K562 (cell line): ENCODE results near the gene FUZ. TPM values are rescaled to one million over a fixed set of nuclear protein-coding genes. Genes with fewer than 3 reads are reported as not detected.

Experiments
- CHD2 ChIP-seq: IDR thresholded peaks from 2 replicates; pipeline ENCODE4 v1.6.1; 2011; ENCODE audit warnings: low read depth, low read length
- EP400 ChIP-seq: fragments of 450-650 bp; IDR thresholded peaks from 2 replicates; pipeline ENCODE4 v1.6.1; 2017; ENCODE audit warnings: antibody characterized with exemption, mild to moderate bottlenecking, moderate library complexity
- HNRNPUL1 ChIP-seq: fragments of 200-400 bp; formaldehyde crosslinking; IDR thresholded peaks from 2 replicates; pipeline ENCODE4 v1.6.1; 2017; ENCODE audit warnings: low read length
- NCOA4 ChIP-seq: fragments of 450-650 bp; IDR thresholded peaks from 2 replicates; pipeline ENCODE4 v1.6.1; 2018; ENCODE audit warnings: mild to moderate bottlenecking; ENCODE audit not compliant: partially characterized antibody
- PHF21A ChIP-seq: fragments of 450-650 bp; IDR thresholded peaks from 2 replicates; pipeline ENCODE4 v1.6.1; 2017; ENCODE audit warnings: low read depth, borderline replicate concordance
- PML ChIP-seq: IDR thresholded peaks from 2 replicates; pipeline ENCODE4 v1.6.1; 2012; ENCODE audit warnings: low read length, inconsistent platforms
- POLR2AphosphoS5 ChIP-seq: IDR thresholded peaks from 2 replicates; pipeline ENCODE4 v1.6.1; 2011; ENCODE audit warnings: mild to moderate bottlenecking, low read depth, low read length, moderate library complexity; ENCODE audit not compliant: control insufficient read depth, insufficient read depth
- SP1 ChIP-seq: sonication (generic); formaldehyde crosslinking; IDR thresholded peaks from 2 replicates; pipeline ENCODE4 v1.8.1; 2022; ENCODE audit warnings: mild to moderate bottlenecking, missing genetic modification reagents
- TAF1 ChIP-seq: IDR thresholded peaks from 2 replicates; pipeline ENCODE4 v1.6.1; 2011; ENCODE audit warnings: mild to moderate bottlenecking, low read length, moderate library complexity; ENCODE audit not compliant: insufficient read depth, control insufficient read depth, severe bottlenecking; ENCODE audit errors: extremely low read depth
- TCF7 ChIP-seq: sonication (generic); IDR thresholded peaks from 2 replicates; pipeline ENCODE4 v1.6.1; 2016; ENCODE audit warnings: antibody characterized with exemption, borderline replicate concordance
- TRIM28 ChIP-seq: fragments of 450-650 bp; IDR thresholded peaks from 2 replicates; pipeline ENCODE4 v1.6.1; 2017
- ZKSCAN8 ChIP-seq: fragments of 200-800 bp; sonication (Bioruptor generic); IDR thresholded peaks from 2 replicates; pipeline ENCODE4 v1.6.1; 2016; ENCODE audit warnings: missing genetic modification characterization, missing compliant biosample characterization
- ZNF253 ChIP-seq: fragments of 250-450 bp; sonication (Bioruptor Pico); conservative IDR thresholded peaks from 2 replicates; pipeline ENCODE4 v1.6.1; 2021; ENCODE audit warnings: mild to moderate bottlenecking
- ZNF263 ChIP-seq: sonication (generic); formaldehyde crosslinking; IDR thresholded peaks from 2 replicates; pipeline ENCODE4 v1.8.0; 2022; ENCODE audit warnings: mild to moderate bottlenecking, missing genetic modification reagents, borderline replicate concordance
- polyA plus RNA-seq, 8 experiments: library from polyadenylated mRNA; depleted of rRNA in 4 of 8; stranded (reverse) in 5 of 8; unstranded in 3 of 8; fragments of >200 nt; fragmentation: Nextera tagmentation in 2 of 8; fragmentation: Illumina TruSeq in 1 of 8; extraction: Ambion mirVana in 2 of 8; extraction: Trizol in 1 of 8; gene quantifications; 2 replicates each; pipeline versions ENCODE4 v1.2.1 to v1.2.3, GENCODE V29; 2011 to 2014; ENCODE audit warnings: inconsistent platforms in 1 of 8, missing spikeins in 1 of 8
- total RNA-seq, 7 experiments: library from RNA; depleted of rRNA in 6 of 7; stranded (reverse); fragments of >200 nt in 6 of 7; fragmentation: Illumina TruSeq in 2 of 7; extraction: Trizol in 2 of 7; gene quantifications; 2 replicates each; pipeline versions ENCODE4 v1.2.1 to v1.2.3, GENCODE V29; 2011 to 2021; ENCODE audit warnings: low replicate concordance in 1 of 7
- TF ChIP-seq, protein P1 (sequence below): fragments of 450-650 bp; IDR thresholded peaks from 2 replicates; pipeline ENCODE4 v1.6.1; 2016
- TF ChIP-seq, protein P2 (sequence below): IDR thresholded peaks from 3 replicates; pipeline ENCODE4 v1.6.1; 2011; ENCODE audit warnings: borderline replicate concordance, mild to moderate bottlenecking, moderate library complexity; ENCODE audit not compliant: insufficient read length; ENCODE audit errors: extremely low read depth
- TF ChIP-seq, protein P3 (sequence below): fragments of 250-450 bp; sonication (Bioruptor Pico); IDR thresholded peaks from 2 replicates; pipeline ENCODE4 v1.5.0; 2020; ENCODE audit warnings: mild to moderate bottlenecking
- TF ChIP-seq, protein P4 (sequence below): sonication (generic); formaldehyde crosslinking; IDR thresholded peaks from 2 replicates; pipeline ENCODE4 v1.8.1; 2023; ENCODE audit warnings: mild to moderate bottlenecking, missing genetic modification reagents
- TF ChIP-seq, protein P5 (sequence below): sonication (generic); formaldehyde crosslinking; IDR thresholded peaks from 2 replicates; pipeline ENCODE4 v1.8.1; 2023; ENCODE audit warnings: mild to moderate bottlenecking, missing genetic modification reagents, moderate library complexity

FUZ gene
- total and polyA plus RNA-seq, 9 of the 15 experiments (the other 6 are each of a cell fraction or from before 2014, with no cell fraction given), result 0.17 to 7.6 (median 3.6) TPM; not detected in 1

DNA sequence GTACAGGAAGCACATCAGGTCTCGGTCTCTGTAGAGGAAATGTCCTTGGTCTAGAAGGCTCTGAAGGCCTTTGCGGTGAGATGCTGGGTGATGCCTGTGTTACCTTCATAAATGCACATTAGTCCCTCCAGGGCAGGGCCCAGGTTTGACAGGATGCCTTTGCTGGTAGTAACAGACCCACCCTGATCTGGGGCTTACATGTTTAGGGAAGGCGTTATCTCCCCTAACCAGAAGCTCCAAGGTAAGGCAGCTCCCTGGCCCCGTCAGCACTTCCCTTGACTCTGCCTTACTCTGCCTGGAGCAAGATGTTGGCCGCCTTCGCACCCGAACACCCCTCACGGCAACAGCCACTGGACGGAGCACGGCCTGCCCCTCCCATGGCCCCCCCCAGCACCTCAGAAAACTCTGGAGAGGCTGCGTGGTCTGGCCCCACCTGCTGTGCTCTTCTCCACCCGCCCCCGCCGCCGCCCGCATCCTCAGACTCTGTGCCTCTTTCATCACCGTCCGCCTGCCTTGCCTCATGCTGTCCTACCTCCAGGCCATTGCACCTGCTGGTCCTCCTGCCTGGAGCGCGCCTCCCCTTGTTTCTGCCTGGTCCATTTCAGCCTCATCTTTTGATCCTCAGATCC lies 37.2 kb downstream of the FUZ start (continued):
- no peak for TF ChIP-seq NCOA4
- 0 out of 2 replicates have a peak, but pooled peaks have one; percentile 9 for TF ChIP-seq TRIM28
- 0 out of 2 replicates have a peak, but pooled peaks have one; percentile 58 for TF ChIP-seq PHF21A
- TF ChIP-seq, protein P1, sequence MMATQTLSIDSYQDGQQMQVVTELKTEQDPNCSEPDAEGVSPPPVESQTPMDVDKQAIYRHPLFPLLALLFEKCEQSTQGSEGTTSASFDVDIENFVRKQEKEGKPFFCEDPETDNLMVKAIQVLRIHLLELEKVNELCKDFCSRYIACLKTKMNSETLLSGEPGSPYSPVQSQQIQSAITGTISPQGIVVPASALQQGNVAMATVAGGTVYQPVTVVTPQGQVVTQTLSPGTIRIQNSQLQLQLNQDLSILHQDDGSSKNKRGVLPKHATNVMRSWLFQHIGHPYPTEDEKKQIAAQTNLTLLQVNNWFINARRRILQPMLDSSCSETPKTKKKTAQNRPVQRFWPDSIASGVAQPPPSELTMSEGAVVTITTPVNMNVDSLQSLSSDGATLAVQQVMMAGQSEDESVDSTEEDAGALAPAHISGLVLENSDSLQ, result 0 out of 2 replicates have a peak, but pooled peaks have one; percentile 3
- TF ChIP-seq, protein P2, sequence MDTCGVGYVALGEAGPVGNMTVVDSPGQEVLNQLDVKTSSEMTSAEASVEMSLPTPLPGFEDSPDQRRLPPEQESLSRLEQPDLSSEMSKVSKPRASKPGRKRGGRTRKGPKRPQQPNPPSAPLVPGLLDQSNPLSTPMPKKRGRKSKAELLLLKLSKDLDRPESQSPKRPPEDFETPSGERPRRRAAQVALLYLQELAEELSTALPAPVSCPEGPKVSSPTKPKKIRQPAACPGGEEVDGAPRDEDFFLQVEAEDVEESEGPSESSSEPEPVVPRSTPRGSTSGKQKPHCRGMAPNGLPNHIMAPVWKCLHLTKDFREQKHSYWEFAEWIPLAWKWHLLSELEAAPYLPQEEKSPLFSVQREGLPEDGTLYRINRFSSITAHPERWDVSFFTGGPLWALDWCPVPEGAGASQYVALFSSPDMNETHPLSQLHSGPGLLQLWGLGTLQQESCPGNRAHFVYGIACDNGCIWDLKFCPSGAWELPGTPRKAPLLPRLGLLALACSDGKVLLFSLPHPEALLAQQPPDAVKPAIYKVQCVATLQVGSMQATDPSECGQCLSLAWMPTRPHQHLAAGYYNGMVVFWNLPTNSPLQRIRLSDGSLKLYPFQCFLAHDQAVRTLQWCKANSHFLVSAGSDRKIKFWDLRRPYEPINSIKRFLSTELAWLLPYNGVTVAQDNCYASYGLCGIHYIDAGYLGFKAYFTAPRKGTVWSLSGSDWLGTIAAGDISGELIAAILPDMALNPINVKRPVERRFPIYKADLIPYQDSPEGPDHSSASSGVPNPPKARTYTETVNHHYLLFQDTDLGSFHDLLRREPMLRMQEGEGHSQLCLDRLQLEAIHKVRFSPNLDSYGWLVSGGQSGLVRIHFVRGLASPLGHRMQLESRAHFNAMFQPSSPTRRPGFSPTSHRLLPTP, result no peak
- TF ChIP-seq TAF1, result peak; percentile 35
- TF ChIP-seq HNRNPUL1, result no peak
- TF ChIP-seq SP1 (CRISPR knock-in tag), result 0 out of 2 replicates have a peak, but pooled peaks have one; percentile 27
- peak; percentile 79 for TF ChIP-seq POLR2AphosphoS5
- no peak for TF ChIP-seq CHD2
- TF ChIP-seq TCF7, result 0 out of 2 replicates have a peak, but pooled peaks have one; percentile 51
- TF ChIP-seq, protein P3, sequence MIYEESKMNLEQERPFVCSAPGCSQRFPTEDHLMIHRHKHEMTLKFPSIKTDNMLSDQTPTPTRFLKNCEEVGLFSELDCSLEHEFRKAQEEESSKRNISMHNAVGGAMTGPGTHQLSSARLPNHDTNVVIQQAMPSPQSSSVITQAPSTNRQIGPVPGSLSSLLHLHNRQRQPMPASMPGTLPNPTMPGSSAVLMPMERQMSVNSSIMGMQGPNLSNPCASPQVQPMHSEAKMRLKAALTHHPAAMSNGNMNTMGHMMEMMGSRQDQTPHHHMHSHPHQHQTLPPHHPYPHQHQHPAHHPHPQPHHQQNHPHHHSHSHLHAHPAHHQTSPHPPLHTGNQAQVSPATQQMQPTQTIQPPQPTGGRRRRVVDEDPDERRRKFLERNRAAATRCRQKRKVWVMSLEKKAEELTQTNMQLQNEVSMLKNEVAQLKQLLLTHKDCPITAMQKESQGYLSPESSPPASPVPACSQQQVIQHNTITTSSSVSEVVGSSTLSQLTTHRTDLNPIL, result no peak
- TF ChIP-seq ZKSCAN8 (CRISPR knock-in tag), result no peak
- TF ChIP-seq, protein P4, sequence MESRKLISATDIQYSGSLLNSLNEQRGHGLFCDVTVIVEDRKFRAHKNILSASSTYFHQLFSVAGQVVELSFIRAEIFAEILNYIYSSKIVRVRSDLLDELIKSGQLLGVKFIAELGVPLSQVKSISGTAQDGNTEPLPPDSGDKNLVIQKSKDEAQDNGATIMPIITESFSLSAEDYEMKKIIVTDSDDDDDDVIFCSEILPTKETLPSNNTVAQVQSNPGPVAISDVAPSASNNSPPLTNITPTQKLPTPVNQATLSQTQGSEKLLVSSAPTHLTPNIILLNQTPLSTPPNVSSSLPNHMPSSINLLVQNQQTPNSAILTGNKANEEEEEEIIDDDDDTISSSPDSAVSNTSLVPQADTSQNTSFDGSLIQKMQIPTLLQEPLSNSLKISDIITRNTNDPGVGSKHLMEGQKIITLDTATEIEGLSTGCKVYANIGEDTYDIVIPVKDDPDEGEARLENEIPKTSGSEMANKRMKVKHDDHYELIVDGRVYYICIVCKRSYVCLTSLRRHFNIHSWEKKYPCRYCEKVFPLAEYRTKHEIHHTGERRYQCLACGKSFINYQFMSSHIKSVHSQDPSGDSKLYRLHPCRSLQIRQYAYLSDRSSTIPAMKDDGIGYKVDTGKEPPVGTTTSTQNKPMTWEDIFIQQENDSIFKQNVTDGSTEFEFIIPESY (CRISPR knock-in tag), result 0 out of 2 replicates have a peak, but pooled peaks have one; percentile 25
- TF ChIP-seq ZNF253 (CRISPR knock-in tag), result no peak
- peak; percentile 74 for TF ChIP-seq EP400
- peak; percentile 56; the same call in 1 of the 2 replicates for TF ChIP-seq PML
- TF ChIP-seq ZNF263 (CRISPR knock-in tag), result peak; percentile 58; the same call in 1 of the 2 replicates
- TF ChIP-seq, protein P5, sequence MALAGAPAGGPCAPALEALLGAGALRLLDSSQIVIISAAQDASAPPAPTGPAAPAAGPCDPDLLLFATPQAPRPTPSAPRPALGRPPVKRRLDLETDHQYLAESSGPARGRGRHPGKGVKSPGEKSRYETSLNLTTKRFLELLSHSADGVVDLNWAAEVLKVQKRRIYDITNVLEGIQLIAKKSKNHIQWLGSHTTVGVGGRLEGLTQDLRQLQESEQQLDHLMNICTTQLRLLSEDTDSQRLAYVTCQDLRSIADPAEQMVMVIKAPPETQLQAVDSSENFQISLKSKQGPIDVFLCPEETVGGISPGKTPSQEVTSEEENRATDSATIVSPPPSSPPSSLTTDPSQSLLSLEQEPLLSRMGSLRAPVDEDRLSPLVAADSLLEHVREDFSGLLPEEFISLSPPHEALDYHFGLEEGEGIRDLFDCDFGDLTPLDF (CRISPR knock-in tag), result no peak
